H1 (cell line): ENCODE results near the gene HTATSF1. TPM values are rescaled to one million over a fixed set of nuclear protein-coding genes. Genes with fewer than 3 reads are reported as not detected.

Experiments
- BCL11A ChIP-seq, 2 experiments: IDR thresholded peaks; one replicate each; pipeline ENCODE4 v1.6.1; 2011; ENCODE audit warnings: low read depth in 2 of 2, low read length in 2 of 2, mild to moderate bottlenecking in 2 of 2
- CHD1 ChIP-seq: IDR thresholded peaks from 2 replicates; pipeline ENCODE4 v1.6.1; 2012; ENCODE audit warnings: low read depth, low read length, improper control_type of control experiment
- CTBP2 ChIP-seq: IDR thresholded peaks from 2 replicates; pipeline ENCODE4 v1.7.0; 2011; ENCODE audit warnings: borderline replicate concordance, mild to moderate bottlenecking, moderate library complexity, mixed read lengths, low read length; ENCODE audit not compliant: insufficient read depth, insufficient read length
- FOSL1 ChIP-seq: IDR thresholded peaks from 2 replicates; pipeline ENCODE4 v1.6.1; 2011; ENCODE audit warnings: mild to moderate bottlenecking, low read depth, low read length, moderate library complexity; ENCODE audit not compliant: insufficient read depth
- GABPA ChIP-seq: IDR thresholded peaks from 2 replicates; pipeline ENCODE4 v1.6.1; 2011; ENCODE audit warnings: mild to moderate bottlenecking, low read length, moderate library complexity, borderline replicate concordance; ENCODE audit not compliant: insufficient read depth
- GTF2F1 ChIP-seq: IDR thresholded peaks from 2 replicates; pipeline ENCODE4 v1.6.1; 2012; ENCODE audit warnings: low read depth, low read length, improper control_type of control experiment, borderline replicate concordance
- JUN ChIP-seq: IDR thresholded peaks from 2 replicates; pipeline ENCODE4 v1.6.1; 2011; ENCODE audit warnings: low read depth, mild to moderate bottlenecking, improper control_type of control experiment, low read length
- JUND ChIP-seq: IDR thresholded peaks from 2 replicates; pipeline ENCODE4 v1.6.1; 2011; ENCODE audit warnings: mild to moderate bottlenecking, improper control_type of control experiment, low read length
- KDM5A ChIP-seq: fragments of 200-600 bp; IDR thresholded peaks from 2 replicates; pipeline ENCODE4 v1.7.1; 2012; ENCODE audit warnings: mild to moderate bottlenecking, low read length, inconsistent platforms, mixed read lengths
- RAD21 ChIP-seq, 2 experiments: IDR thresholded peaks in 1 of 2; conservative IDR thresholded peaks in 1 of 2; 2 replicates each; pipeline ENCODE4 v1.6.1; 2011; ENCODE audit warnings: low read depth in 2 of 2, low read length in 2 of 2, improper control_type of control experiment in 1 of 2, inconsistent platforms in 1 of 2, mild to moderate bottlenecking in 1 of 2, moderate library complexity in 1 of 2
- RNF2 ChIP-seq: fragments of 200-900, 300-1000 bp; sonication (generic); IDR thresholded peaks from 2 replicates; pipeline ENCODE4 v1.7.1; 2016; ENCODE audit warnings: borderline replicate concordance, low read depth, mild to moderate bottlenecking, antibody characterized with exemption, low read length; ENCODE audit not compliant: poor library complexity, severe bottlenecking; ENCODE audit errors: missing control alignments
- SIRT6 ChIP-seq: IDR thresholded peaks from one replicate; pipeline ENCODE4 v1.7.1; 2012; ENCODE audit warnings: low read length, inconsistent platforms
- SIX5 ChIP-seq: IDR thresholded peaks from 2 replicates; pipeline ENCODE4 v1.6.1; 2011; ENCODE audit warnings: mild to moderate bottlenecking, low read depth, low read length
- SP4 ChIP-seq: IDR thresholded peaks from 2 replicates; pipeline ENCODE4 v1.6.1; 2012; ENCODE audit warnings: low read length, inconsistent platforms
- SUZ12 ChIP-seq: fragments of 200-600 bp; sonication (generic); IDR thresholded peaks from 2 replicates; pipeline ENCODE4 v1.6.1; 2012; ENCODE audit warnings: mild to moderate bottlenecking, inconsistent platforms, low read length, moderate library complexity, mixed read lengths
- TEAD4 ChIP-seq: IDR thresholded peaks from 2 replicates; pipeline ENCODE4 v1.6.1; 2012; ENCODE audit warnings: low read depth, low read length, inconsistent platforms, mixed read lengths
- ZNF274 ChIP-seq: IDR thresholded peaks from 2 replicates; pipeline ENCODE4 v1.7.0; 2012; ENCODE audit warnings: low read length, borderline replicate concordance; ENCODE audit errors: extremely low read depth
- polyA plus RNA-seq, 7 experiments: library from polyadenylated mRNA; depleted of rRNA in 3 of 7; stranded (reverse) in 5 of 7; unstranded in 2 of 7; fragments of >200 nt in 5 of 7; fragments of 200-250 nt in 2 of 7; gene quantifications; 1 replicate in 5 of 7; 2 replicates in 1 of 7; 4 replicates in 1 of 7; pipeline versions ENCODE4 v1.2.1 to v1.2.3, GENCODE V29; 2011 to 2013; ENCODE audit warnings: missing spikeins in 2 of 7, mixed read lengths in 2 of 7
- total RNA-seq: library from RNA; stranded (reverse); fragmentation: NEBNext Ultra II Directional; extraction: Animal tissue kit (Norgen Biotek cat#: 25700); gene quantifications from 2 replicates; pipeline ENCODE4 v1.2.1, GENCODE V29; 2021
- TF ChIP-seq, protein P1 (sequence below): IDR thresholded peaks from 2 replicates; pipeline ENCODE4 v1.6.1; 2011; ENCODE audit warnings: low read depth, mild to moderate bottlenecking, low read length; ENCODE audit not compliant: insufficient read depth
- TF ChIP-seq, protein P2 (sequence below): IDR thresholded peaks from 2 replicates; pipeline ENCODE4 v1.6.1; 2012; ENCODE audit warnings: inconsistent platforms
- TF ChIP-seq, protein P3 (sequence below): IDR thresholded peaks from 2 replicates; pipeline ENCODE4 v1.6.1; 2011; ENCODE audit warnings: low read length, improper control_type of control experiment
- TF ChIP-seq, protein P4 (sequence below): IDR thresholded peaks from 2 replicates; pipeline ENCODE4 v1.6.1; 2012; ENCODE audit warnings: inconsistent platforms

The HTATSF1 gene
- total and polyA plus RNA-seq, 2 of the 8 experiments (the other 6 are each of a cell fraction or from before 2014, with no cell fraction given): 1.2 to 49.3 TPM

DNA sequence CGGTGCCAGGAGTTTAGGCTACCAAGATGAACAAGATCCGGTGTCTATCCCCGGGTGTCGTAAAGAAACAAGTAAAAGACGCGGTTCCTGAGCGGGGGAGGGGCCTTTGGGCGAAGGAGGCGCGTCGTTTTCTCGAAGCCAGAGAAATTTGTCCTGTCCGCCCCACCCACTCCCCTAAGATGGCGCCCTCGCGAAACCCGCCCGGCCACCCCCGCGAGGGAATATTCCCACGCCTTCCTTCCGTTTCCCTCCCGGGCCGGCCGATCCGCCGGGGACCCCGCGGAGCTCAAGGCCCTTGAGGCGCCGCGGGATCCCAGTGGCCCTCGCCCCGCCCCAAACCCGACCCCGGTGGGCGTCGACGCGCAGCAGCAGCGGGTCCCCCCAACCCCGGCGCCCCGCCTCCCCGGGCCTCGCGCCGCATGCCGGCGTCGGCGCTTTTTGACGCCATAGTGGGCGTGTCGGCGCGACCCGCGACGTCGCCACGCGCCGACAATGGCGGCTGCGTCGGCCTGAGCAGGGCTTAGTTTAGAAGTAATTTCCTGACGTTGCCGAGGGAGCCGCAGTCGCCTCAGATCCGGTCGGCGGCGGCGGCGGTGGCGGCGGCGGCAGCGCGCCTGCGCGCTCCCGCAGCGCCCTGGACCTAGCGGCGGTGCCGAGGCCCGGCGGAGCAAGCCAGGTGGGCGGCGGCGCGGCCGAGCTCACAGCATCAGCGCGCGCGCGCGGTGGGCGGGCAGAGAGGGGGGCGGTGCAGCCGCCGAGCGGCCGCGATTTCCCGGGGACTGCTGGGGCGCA lies 432 bp upstream of the HTATSF1 start (continued):
- TF ChIP-seq, protein P1, sequence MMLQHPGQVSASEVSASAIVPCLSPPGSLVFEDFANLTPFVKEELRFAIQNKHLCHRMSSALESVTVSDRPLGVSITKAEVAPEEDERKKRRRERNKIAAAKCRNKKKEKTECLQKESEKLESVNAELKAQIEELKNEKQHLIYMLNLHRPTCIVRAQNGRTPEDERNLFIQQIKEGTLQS: peak; percentile 44; the same call in 1 of the 2 replicates
- TF ChIP-seq GABPA (no peak), JUND (no peak), GTF2F1 (no peak), KDM5A (no peak), RNF2 (no peak), ZNF274 (no peak), BCL11A (IDR thresholded peaks at IDR 0.05; ENCODE audit: low read depth in 2 of 2, low read length in 2 of 2) (no peak), TEAD4 (no peak), JUN (no peak), SIX5 (no peak), RAD21 (IDR thresholded peaks at IDR 0.05 in 1 of 2, conservative IDR thresholded peaks at IDR 0.05 in 1 of 2; ENCODE audit: low read depth in 2 of 2, low read length in 2 of 2) (no peak), CTBP2 (no peak), SIRT6 (no peak), SP4 (no peak), CHD1 (no peak), FOSL1 (no peak), SUZ12 (no peak)
- TF ChIP-seq, protein P2, sequence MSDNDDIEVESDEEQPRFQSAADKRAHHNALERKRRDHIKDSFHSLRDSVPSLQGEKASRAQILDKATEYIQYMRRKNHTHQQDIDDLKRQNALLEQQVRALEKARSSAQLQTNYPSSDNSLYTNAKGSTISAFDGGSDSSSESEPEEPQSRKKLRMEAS: peak; percentile 44; the same call in 1 of the 2 replicates
- TF ChIP-seq, protein P3, sequence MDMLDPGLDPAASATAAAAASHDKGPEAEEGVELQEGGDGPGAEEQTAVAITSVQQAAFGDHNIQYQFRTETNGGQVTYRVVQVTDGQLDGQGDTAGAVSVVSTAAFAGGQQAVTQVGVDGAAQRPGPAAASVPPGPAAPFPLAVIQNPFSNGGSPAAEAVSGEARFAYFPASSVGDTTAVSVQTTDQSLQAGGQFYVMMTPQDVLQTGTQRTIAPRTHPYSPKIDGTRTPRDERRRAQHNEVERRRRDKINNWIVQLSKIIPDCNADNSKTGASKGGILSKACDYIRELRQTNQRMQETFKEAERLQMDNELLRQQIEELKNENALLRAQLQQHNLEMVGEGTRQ: no peak
- TF ChIP-seq, protein P4, sequence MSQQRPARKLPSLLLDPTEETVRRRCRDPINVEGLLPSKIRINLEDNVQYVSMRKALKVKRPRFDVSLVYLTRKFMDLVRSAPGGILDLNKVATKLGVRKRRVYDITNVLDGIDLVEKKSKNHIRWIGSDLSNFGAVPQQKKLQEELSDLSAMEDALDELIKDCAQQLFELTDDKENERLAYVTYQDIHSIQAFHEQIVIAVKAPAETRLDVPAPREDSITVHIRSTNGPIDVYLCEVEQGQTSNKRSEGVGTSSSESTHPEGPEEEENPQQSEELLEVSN: no peak
